Hypothalamus (tissue), 51 donors: ENCODE data around the gene VPS35.
A peak's percentile ranks its signal among the peaks of the same experiment; 100 is the strongest.

Source experiments
- DNase-seq, 51 donors: peaks; one replicate each; lab custom pipeline; 2025; lab: John Stamatoyannopoulos, UW

Gene VPS35

GRCh38 chr16:46620266-46621005 lies 68.5 kb downstream of the VPS35 start:
- DNase-seq = no peak

GRCh38 chr16:46618516-46618915 lies 70.5 kb downstream of the VPS35 start:
- DNase-seq = no peak

GRCh38 chr16:46614006-46614405 lies 75.0 kb downstream of the VPS35 start:
- no peak for DNase-seq

GRCh38 chr16:46613352-46613751 lies 75.6 kb downstream of the VPS35 start:
- DNase-seq = no peak

GRCh38 chr16:46612121-46612520 lies 76.9 kb downstream of the VPS35 start:
- DNase-seq = no peak

GRCh38 chr16:46607529-46607928 lies 81.4 kb downstream of the VPS35 start:
- peak in 1 of 51 donors; percentile 8 for DNase-seq

GRCh38 chr16:46606231-46606630 lies 82.7 kb downstream of the VPS35 start:
- no peak for DNase-seq
